HepG2 (cell line): ENCODE measurements around the gene AHCY. TPM values are rescaled to one million over a fixed set of nuclear protein-coding genes. Genes with fewer than 3 reads are reported as not detected.
A peak's percentile ranks its signal among the peaks of the same experiment; 100 is the strongest.

ENCODE experiments used
- DMTF1 ChIP-seq: sonication (generic); formaldehyde crosslinking; IDR thresholded peaks from 2 replicates; pipeline ENCODE4 v1.4.0; 2020; ENCODE audit warnings: mild to moderate bottlenecking, missing genetic modification reagents
- FOXJ3 ChIP-seq: sonication (generic); formaldehyde crosslinking; IDR thresholded peaks from 2 replicates; pipeline ENCODE4 v1.4.0; 2020; ENCODE audit warnings: missing genetic modification reagents, mild to moderate bottlenecking, borderline replicate concordance
- HDAC1 ChIP-seq: sonication (generic); formaldehyde crosslinking; IDR thresholded peaks from 2 replicates; pipeline ENCODE4 v1.5.1; 2020; ENCODE audit warnings: mild to moderate bottlenecking, missing genetic modification reagents
- KDM1A ChIP-seq: IDR thresholded peaks from 2 replicates; pipeline ENCODE4 v1.6.1; 2016; ENCODE audit warnings: missing compliant biosample characterization
- TCF7 ChIP-seq: sonication (generic); IDR thresholded peaks from 2 replicates; pipeline ENCODE4 v1.6.1; 2016; ENCODE audit warnings: antibody characterized with exemption, low read depth
- ZFP36L1 ChIP-seq: sonication (generic); formaldehyde crosslinking; IDR thresholded peaks from 2 replicates; pipeline ENCODE4 v1.8.0; 2022; ENCODE audit warnings: mild to moderate bottlenecking, missing genetic modification reagents, moderate library complexity
- ZMAT3 ChIP-seq: sonication (generic); formaldehyde crosslinking; conservative IDR thresholded peaks from 2 replicates; pipeline ENCODE4 v1.7.0; 2021; ENCODE audit warnings: missing genetic modification reagents
- ZNF24 ChIP-seq: fragments of 450-650 bp; IDR thresholded peaks from 2 replicates; pipeline ENCODE4 v1.6.1; 2017; ENCODE audit warnings: antibody characterized with exemption, mild to moderate bottlenecking
- ZNF256 ChIP-seq: sonication (generic); formaldehyde crosslinking; conservative IDR thresholded peaks from 2 replicates; pipeline ENCODE4 v1.4.0; 2020; ENCODE audit warnings: missing genetic modification reagents
- ZNF276 ChIP-seq: sonication (generic); formaldehyde crosslinking; IDR thresholded peaks from 2 replicates; pipeline ENCODE4 v1.4.0; 2020; ENCODE audit warnings: mild to moderate bottlenecking, low read depth, missing genetic modification reagents
- ZNF660 ChIP-seq: sonication (generic); formaldehyde crosslinking; IDR thresholded peaks from 2 replicates; pipeline ENCODE4 v1.5.1; 2020; ENCODE audit warnings: mild to moderate bottlenecking, low read depth, missing genetic modification reagents, borderline replicate concordance
- ZNF800 ChIP-seq: sonication (generic); formaldehyde crosslinking; IDR thresholded peaks from 2 replicates; pipeline ENCODE4 v1.4.0; 2020; ENCODE audit warnings: missing genetic modification reagents
- ZNF883 ChIP-seq: sonication (generic); formaldehyde crosslinking; IDR thresholded peaks from 2 replicates; pipeline ENCODE4 v1.5.1; 2020; ENCODE audit warnings: mild to moderate bottlenecking, missing genetic modification reagents; ENCODE audit errors: not compliant biosample characterization
- polyA plus RNA-seq, 8 experiments: library from polyadenylated mRNA; depleted of rRNA in 3 of 8; stranded (reverse) in 7 of 8; unstranded in 1 of 8; fragments of >200 nt; fragmentation: Illumina TruSeq in 4 of 8; extraction: Trizol in 4 of 8; gene quantifications; 2 replicates each; pipeline versions ENCODE4 v1.2.1 to v1.2.3, GENCODE V29; 2011 to 2016; ENCODE audit warnings: low read depth in 4 of 8, missing spikeins in 1 of 8, mixed read lengths in 1 of 8; ENCODE audit not compliant: insufficient read depth in 1 of 8
- total RNA-seq, 5 experiments: library from RNA; depleted of rRNA; stranded (reverse); fragments of >200 nt; fragmentation: Illumina TruSeq; extraction: Trizol; gene quantifications; 2 replicates each; pipeline ENCODE4 v1.2.3, GENCODE V29; 2016; ENCODE audit warnings: low read depth in 1 of 5
- TF ChIP-seq, protein P1 (sequence below): sonication (generic); formaldehyde crosslinking; IDR thresholded peaks from 2 replicates; pipeline ENCODE4 v1.4.0; 2020; ENCODE audit warnings: mild to moderate bottlenecking, missing genetic modification reagents
- TF ChIP-seq, protein P2 (sequence below): IDR thresholded peaks from 2 replicates; pipeline ENCODE4 v1.6.1; 2018; ENCODE audit warnings: missing genetic modification reagents, mild to moderate bottlenecking, missing compliant biosample characterization
- TF ChIP-seq, protein P3 (sequence below): IDR thresholded peaks from 2 replicates; pipeline ENCODE4 v1.6.1; 2012; ENCODE audit warnings: low read depth, low read length, improper control_type of control experiment
- TF ChIP-seq, protein P4 (sequence below): sonication (generic); formaldehyde crosslinking; IDR thresholded peaks from 2 replicates; pipeline ENCODE4 v1.4.0; 2020; ENCODE audit warnings: missing genetic modification reagents

AHCY gene
- total and polyA plus RNA-seq, 2 of the 13 experiments (the other 11 are each of a cell fraction or from before 2014, with no cell fraction given): 407 to 419 TPM

DNA sequence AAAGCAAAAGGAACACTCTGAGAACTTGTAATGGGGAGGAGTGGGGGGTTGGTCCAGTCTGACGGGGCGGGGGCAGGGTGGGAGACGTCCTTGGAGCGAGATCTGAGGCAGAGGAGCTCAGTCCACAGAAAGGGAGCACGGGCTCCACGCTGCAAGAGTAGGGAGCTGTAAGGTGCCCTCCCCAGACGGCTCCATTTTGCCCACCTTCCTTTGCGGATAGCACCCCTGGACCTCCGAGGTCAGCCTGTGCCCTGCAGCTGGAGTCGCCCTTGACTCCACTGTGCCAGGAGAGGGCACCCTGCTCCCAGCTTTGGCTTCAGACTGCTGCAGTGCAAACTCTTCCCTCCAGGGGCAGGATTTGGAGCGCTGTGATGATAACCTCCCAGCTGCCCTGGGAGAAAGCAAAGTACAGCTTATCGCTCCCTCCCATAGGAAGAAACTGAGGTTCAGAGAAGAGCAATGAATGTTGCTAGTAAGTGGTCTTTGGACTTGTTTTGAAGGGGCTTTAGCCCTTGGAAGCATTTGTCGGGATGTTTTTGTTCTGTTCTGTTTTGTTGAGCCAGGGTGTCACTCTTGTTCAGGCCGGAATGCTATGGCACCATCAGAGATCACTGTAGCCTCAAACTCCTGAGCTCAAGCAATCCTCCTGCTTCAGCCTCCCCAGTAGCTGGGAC lies 9.5 kb upstream of the AHCY start (continued):
- TF ChIP-seq, protein P1, sequence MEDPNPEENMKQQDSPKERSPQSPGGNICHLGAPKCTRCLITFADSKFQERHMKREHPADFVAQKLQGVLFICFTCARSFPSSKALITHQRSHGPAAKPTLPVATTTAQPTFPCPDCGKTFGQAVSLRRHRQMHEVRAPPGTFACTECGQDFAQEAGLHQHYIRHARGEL (CRISPR knock-in tag): no peak
- TF ChIP-seq DMTF1 (CRISPR knock-in tag) (peak; percentile 73; the same call in 1 of the 2 replicates), ZNF256 (CRISPR knock-in tag) (peak; percentile 26; the same call in 1 of the 2 replicates), ZNF883 (CRISPR knock-in tag) (peak; percentile 89), TCF7 (no peak), ZNF276 (CRISPR knock-in tag) (peak; percentile 96), HDAC1 (CRISPR knock-in tag) (peak; percentile 93), ZMAT3 (CRISPR knock-in tag) (no peak; the same call in 1 of the 2 replicates), FOXJ3 (CRISPR knock-in tag) (no peak), ZNF660 (CRISPR knock-in tag) (no peak), ZNF24 (peak; percentile 84), ZFP36L1 (no peak), ZNF800 (CRISPR knock-in tag) (peak; percentile 12; the same call in 1 of the 2 replicates), KDM1A (CRISPR knock-in tag) (peak; percentile 81)
- TF ChIP-seq, protein P2, sequence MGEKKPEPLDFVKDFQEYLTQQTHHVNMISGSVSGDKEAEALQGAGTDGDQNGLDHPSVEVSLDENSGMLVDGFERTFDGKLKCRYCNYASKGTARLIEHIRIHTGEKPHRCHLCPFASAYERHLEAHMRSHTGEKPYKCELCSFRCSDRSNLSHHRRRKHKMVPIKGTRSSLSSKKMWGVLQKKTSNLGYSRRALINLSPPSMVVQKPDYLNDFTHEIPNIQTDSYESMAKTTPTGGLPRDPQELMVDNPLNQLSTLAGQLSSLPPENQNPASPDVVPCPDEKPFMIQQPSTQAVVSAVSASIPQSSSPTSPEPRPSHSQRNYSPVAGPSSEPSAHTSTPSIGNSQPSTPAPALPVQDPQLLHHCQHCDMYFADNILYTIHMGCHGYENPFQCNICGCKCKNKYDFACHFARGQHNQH (CRISPR knock-in tag): peak; percentile 97
- TF ChIP-seq, protein P3, sequence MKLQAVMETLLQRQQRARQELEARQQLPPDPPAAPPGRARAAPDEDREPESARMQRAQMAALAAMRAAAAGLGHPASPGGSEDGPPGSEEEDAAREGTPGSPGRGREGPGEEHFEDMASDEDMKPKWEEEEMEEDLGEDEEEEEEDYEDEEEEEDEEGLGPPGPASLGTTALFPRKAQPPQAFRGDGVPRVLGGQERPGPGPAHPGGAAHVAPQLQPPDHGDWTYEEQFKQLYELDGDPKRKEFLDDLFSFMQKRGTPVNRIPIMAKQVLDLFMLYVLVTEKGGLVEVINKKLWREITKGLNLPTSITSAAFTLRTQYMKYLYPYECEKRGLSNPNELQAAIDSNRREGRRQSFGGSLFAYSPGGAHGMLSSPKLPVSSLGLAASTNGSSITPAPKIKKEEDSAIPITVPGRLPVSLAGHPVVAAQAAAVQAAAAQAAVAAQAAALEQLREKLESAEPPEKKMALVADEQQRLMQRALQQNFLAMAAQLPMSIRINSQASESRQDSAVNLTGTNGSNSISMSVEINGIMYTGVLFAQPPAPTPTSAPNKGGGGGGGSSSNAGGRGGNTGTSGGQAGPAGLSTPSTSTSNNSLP: peak; percentile 92
- TF ChIP-seq, protein P4, sequence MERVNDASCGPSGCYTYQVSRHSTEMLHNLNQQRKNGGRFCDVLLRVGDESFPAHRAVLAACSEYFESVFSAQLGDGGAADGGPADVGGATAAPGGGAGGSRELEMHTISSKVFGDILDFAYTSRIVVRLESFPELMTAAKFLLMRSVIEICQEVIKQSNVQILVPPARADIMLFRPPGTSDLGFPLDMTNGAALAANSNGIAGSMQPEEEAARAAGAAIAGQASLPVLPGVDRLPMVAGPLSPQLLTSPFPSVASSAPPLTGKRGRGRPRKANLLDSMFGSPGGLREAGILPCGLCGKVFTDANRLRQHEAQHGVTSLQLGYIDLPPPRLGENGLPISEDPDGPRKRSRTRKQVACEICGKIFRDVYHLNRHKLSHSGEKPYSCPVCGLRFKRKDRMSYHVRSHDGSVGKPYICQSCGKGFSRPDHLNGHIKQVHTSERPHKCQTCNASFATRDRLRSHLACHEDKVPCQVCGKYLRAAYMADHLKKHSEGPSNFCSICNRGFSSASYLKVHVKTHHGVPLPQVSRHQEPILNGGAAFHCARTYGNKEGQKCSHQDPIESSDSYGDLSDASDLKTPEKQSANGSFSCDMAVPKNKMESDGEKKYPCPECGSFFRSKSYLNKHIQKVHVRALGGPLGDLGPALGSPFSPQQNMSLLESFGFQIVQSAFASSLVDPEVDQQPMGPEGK (CRISPR knock-in tag): peak; percentile 86
